Right kidney (tissue), 9 donors: ENCODE measurements around the gene CMIP.
"Not testable (repeated sequence)": the region's sequence is repeated elsewhere in the genome, so short reads cannot be mapped to it uniquely, and the experiment has no call there.

ENCODE experiments used
- DNase-seq: peaks from one replicate; pipeline ENCODE4 v3.0.0-alpha.2; 2016
- long read RNA-seq, 8 donors: transcript quantifications; one replicate each; lab custom pipeline, GENCODE V29; 2026

Gene CMIP
- long read RNA-seq, donor 1, partial matches to known transcripts = 12 of 13 reads
- long read RNA-seq, donor 1, other reads (novel, unspliced or antisense) = 0 of 13 reads
- long read RNA-seq, donor 2, full-length matches to known transcripts = 1 of 1 reads
- long read RNA-seq, donor 2, partial matches to known transcripts = 0 of 1 reads
- long read RNA-seq, donor 2, other reads (novel, unspliced or antisense) = 0 of 1 reads
- long read RNA-seq, donor 3, full-length matches to known transcripts = 5 of 5 reads
- long read RNA-seq, donor 3, partial matches to known transcripts = 0 of 5 reads
- long read RNA-seq, donor 3, other reads (novel, unspliced or antisense) = 0 of 5 reads
- long read RNA-seq, donor 4, full-length matches to known transcripts = 5 of 5 reads
- long read RNA-seq, donor 4, partial matches to known transcripts = 0 of 5 reads
- long read RNA-seq, donor 4, other reads (novel, unspliced or antisense) = 0 of 5 reads
- long read RNA-seq, donor 5, full-length matches to known transcripts = 3 of 3 reads
- long read RNA-seq, donor 5, partial matches to known transcripts = 0 of 3 reads
- long read RNA-seq, donor 5, other reads (novel, unspliced or antisense) = 0 of 3 reads
- long read RNA-seq, donor 6, full-length matches to known transcripts = 3 of 39 reads
- long read RNA-seq, donor 6, partial matches to known transcripts = 36 of 39 reads
- long read RNA-seq, donor 6, other reads (novel, unspliced or antisense) = 0 of 39 reads
- long read RNA-seq, donor 7 = 0 reads
- long read RNA-seq, donor 8, full-length matches to known transcripts = 4 of 4 reads
- long read RNA-seq, donor 8, partial matches to known transcripts = 0 of 4 reads
- long read RNA-seq, donor 8, other reads (novel, unspliced or antisense) = 0 of 4 reads

DNA sequence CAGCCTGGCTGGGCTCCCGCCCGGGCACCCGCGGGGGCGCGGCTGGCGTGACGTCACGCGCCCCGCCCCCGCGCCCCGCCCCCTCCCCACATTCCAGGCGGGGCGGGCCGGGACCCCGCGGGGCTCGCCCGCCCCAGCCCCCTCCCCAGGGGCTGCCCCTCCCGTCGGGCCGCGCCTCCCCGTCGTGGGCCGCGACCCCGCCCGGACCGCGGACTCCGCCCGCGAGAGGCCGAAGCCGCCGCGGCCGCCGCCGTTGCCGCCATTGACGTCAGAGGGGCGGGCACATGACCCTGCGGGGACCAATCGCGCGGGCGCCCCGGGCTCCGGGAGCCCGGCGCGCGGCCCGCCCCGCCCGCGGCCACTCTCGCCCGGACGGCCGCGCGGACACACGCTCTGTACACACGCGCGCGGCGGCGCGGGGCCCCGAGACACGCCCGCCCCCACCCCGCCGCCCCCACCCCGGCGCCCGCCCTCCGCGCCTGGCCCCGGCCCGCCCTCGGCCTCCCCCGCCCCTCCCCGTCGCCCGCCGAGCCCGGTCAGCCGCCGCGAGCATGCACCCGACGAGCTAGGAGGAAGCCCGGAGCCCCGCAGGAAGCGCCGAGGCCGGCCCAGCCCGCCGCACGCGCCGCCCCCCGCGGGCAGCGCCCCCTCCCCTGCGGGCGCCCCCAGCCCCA, at the start of gene CMIP:
Gene CMIP (plus strand): TSS at position 361 of the 674 bp plus-strand sequence.
- DNase-seq = no peak

DNA sequence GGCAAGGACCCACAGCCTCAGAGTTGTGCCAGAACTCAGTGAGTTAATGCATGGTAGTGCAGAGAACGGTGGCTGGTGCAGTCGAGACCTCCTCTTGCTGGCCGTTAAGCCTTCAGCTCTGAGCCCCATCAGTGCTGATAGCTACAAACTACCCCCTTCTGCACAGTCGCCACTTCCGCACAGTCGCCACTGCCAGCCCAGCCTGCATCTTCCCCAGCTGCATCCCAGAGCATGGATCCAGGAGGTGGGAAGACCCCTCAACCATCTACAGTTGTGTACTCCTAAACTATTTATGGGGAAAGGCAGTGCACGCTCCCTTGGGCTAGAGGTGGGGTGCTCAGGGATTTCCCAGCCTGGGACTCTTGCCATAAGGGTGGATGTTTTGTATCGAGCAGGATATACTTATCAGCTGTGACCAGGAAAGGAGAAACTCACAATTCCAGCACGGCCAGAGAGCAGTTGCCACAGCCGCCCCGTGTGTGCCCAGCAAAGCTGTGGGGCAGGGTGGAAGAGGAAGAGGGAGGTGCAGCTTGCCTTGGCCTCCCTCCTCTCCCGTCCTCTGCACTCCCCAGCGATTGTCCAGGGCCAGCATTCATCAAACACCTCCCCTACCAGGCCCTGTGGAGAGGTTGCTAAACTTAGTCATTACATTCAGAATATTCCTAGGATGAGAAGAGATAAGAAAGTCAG, 49.5 kb upstream of the CMIP start:
- no peak for DNase-seq

- DNase-seq = no peak
Measured at GRCh38 chr16:81397058-81397878, 47.3 kb upstream of the CMIP start.

GRCh38 chr16:81397879-81398520, 46.6 kb upstream of the CMIP start:
- no peak for DNase-seq

- no peak for DNase-seq
Measured at GRCh38 chr16:81399909-81400308, 44.7 kb upstream of the CMIP start.

GRCh38 chr16:81401035-81401950, 43.3 kb upstream of the CMIP start:
- no peak for DNase-seq

GRCh38 chr16:81403208-81403600, 41.4 kb upstream of the CMIP start:
- no peak for DNase-seq

GRCh38 chr16:81403601-81404391, 40.8 kb upstream of the CMIP start:
- peak; percentile 79 for DNase-seq

DNA sequence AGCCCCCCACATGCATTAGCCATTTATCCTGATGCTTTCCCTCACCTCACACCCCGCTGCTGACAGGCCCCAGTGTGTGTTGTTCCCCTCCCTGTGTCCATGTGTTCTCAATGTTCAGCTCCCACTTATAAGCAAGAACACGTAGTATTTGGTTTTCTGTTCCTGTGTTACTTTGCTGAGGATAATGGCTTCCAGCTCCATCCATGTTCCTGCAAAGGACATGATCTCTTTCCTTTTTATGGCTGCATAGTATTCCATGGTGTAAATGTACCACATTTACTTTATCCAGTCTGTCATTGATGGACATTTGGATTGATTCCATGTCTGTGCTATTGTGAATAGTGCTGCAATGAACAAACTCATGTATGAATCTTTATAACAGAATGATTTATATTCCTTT, 39.6 kb upstream of the CMIP start:
- not testable (repeated sequence) for DNase-seq

DNA sequence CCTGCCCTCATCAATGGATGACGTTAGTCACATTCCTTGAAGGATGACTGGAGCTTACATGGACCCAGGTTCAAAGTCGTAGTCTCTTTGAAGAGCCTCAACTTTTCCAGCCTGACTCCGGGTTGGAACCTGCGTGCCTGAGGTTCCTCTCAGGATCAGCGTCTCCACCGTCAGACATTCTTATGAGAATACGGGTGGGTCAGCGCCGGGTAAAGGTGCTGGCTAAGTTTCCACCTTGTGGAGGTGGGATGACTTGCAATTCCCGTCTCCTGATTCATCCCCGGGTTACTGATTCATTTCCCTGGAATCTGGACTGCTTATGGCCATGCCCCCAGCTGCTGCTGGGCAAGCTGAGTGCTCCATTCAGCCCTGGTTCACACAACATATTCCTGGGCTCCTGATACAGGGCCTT, 38.9 kb upstream of the CMIP start:
- DNase-seq = no peak

- no peak for DNase-seq
Measured at GRCh38 chr16:81408409-81408950, 36.1 kb upstream of the CMIP start.

GRCh38 chr16:81409016-81409556, 35.5 kb upstream of the CMIP start:
- no peak for DNase-seq

- no peak for DNase-seq
Measured at GRCh38 chr16:81410643-81411293, 33.8 kb upstream of the CMIP start.

- DNase-seq = no peak
Measured at GRCh38 chr16:81413245-81413990, 31.2 kb upstream of the CMIP start.

DNA sequence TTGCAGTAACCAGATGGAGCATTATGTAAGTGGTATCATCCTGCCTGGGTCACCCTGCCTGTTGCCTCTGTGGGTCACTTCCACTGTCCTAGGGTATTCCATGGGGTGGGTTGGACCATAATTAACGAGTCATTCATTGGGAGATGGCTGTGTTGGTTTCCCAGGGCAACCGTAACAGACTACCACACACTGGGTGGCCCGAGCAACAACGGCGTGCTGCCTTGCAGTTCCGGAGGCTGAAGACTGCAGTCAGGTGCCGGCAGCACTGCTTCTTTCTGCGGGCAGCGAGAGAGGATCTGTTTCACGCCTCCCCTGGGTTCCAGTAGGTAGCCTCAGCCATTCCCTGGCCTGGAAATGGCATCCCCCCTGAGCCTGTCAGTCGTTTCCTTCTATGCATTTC, 28.9 kb upstream of the CMIP start:
- DNase-seq = no peak

DNA sequence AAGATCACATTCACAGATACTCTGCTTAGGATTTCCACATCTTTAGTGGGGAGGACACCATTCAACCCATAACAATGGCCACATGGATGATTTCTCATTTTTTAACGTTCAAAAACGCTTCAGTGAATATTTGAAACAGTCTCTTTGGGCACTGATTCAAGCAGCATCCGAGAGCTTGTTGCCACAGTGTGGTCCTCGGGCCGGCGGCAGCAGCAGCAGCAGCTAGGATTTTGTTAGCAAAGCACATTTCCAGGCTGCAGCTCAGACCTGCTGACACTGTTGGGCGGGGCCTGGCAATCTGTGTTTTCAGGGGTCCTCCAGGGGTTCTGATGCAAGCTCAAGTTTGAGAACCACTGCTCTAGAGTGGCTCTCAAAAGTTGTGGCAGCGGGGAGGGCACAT, 27.9 kb upstream of the CMIP start:
- DNase-seq = no peak

DNA sequence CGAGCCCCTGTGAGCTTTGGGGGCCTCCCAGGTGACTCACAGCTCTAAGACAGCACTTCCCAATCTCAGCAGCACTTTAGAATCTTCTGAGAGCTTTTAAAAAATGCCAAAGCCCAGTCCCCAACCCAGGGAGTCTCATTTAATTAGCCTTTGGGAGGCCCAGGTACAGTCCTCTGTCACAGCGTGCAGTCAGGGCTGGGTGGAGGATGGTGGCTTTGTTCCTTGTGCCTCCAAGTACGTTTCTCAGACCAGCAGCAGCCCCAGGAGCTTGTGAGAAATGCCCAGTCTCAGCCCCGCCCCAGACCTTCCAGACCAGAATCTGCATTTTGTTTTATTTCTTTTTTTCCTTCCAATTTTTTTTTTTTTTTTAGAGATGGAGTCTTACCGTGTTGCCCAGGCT, 27.4 kb upstream of the CMIP start:
- DNase-seq = no peak
